ENCODE results near the gene HCRTR2. TPM values are rescaled to one million over a fixed set of nuclear protein-coding genes. Genes with fewer than 3 reads are reported as not detected.

The HCRTR2 gene
- polyA plus RNA-seq, 1 donor from 2014 or later = not detected

Other genes with a start within 250 kb of the HCRTR2 start
- not detected for gene GFRAL, start 153.0 kb downstream of the HCRTR2 start, polyA plus RNA-seq